Measurements from ENCODE around the gene GUK1. TPM values are rescaled to one million over a fixed set of nuclear protein-coding genes. Genes with fewer than 3 reads are reported as not detected.

Gene GUK1
- total RNA-seq, 2 donors from 2014 or later: 252 to 422 TPM

- no peaks in the 10 kb centered on the region for H3K27me3 ChIP-seq (replicated peaks; ENCODE audit: insufficient read depth)
- no peak for TF ChIP-seq CTCF (IDR thresholded peaks at IDR 0.05)
These were observed 20.2 kb downstream of the GUK1 start for GRCh38 chr1:228160201-228160761.

GRCh38 chr1:228161362-228161761, 21.3 kb downstream of the GUK1 start:
- no peak overlapping the region for H3K27ac ChIP-seq
- H3K36me3 ChIP-seq: no peaks in the 10 kb centered on the region
- ATAC-seq (ENCODE audit: insufficient number of reproducible peaks, low FRiP score, low read depth): no peak
- DNase-seq (ENCODE audit: low spot score): no peak
- peaks cover 0 to 10% of the 10 kb centered on the region in 2 donors for H3K4me1 ChIP-seq (ENCODE audit: control insufficient read depth in 1 of 2, low read depth in 2 of 2)
- no peaks in the 10 kb centered on the region for H3K27me3 ChIP-seq (replicated peaks; ENCODE audit: insufficient read depth)
- H3K4me3 ChIP-seq: no peak overlapping the region
- TF ChIP-seq CTCF (IDR thresholded peaks at IDR 0.05): no peak
- no peaks in the 10 kb centered on the region for H3K9me3 ChIP-seq

More at GRCh38 chr1:228160201-228160761, 20.2 kb downstream of the GUK1 start:
- H3K27ac ChIP-seq: no peak overlapping the region
- ATAC-seq (ENCODE audit: insufficient number of reproducible peaks, low FRiP score, low read depth): no peak
- H3K36me3 ChIP-seq: no peaks in the 10 kb centered on the region
- peaks cover 0 to 8% of the 10 kb centered on the region in 2 donors for H3K4me1 ChIP-seq (ENCODE audit: control insufficient read depth in 1 of 2, low read depth in 2 of 2)
- H3K4me3 ChIP-seq: no peak overlapping the region
- no peak for DNase-seq (ENCODE audit: low spot score)
- H3K9me3 ChIP-seq: no peaks in the 10 kb centered on the region

GRCh38 chr1:228161866-228162265, 21.8 kb downstream of the GUK1 start:
- Histone ChIP-seq H3K27ac (no peak overlapping the region), H3K27me3 (replicated peaks; ENCODE audit: insufficient read depth) (no peaks in the 10 kb centered on the region), H3K4me3 (no peak overlapping the region), H3K36me3 (no peaks in the 10 kb centered on the region), H3K4me1 (ENCODE audit: control insufficient read depth in 1 of 2, low read depth in 2 of 2) (peaks cover 3 to 15% of the 10 kb centered on the region in 2 donors), H3K9me3 (no peaks in the 10 kb centered on the region)
- DNase-seq (ENCODE audit: low spot score) (no peak), ATAC-seq (ENCODE audit: insufficient number of reproducible peaks, low FRiP score, low read depth) (no peak)
- TF ChIP-seq CTCF (IDR thresholded peaks at IDR 0.05): no peak

- Histone ChIP-seq H3K27me3 (replicated peaks; ENCODE audit: insufficient read depth) (no peaks in the 10 kb centered on the region), H3K36me3 (no peaks in the 10 kb centered on the region), H3K4me3 (no peak overlapping the region), H3K27ac (no peak overlapping the region), H3K4me1 (ENCODE audit: control insufficient read depth in 1 of 2, low read depth in 2 of 2) (peaks cover 3 to 17% of the 10 kb centered on the region in 2 donors), H3K9me3 (no peaks in the 10 kb centered on the region)
- ATAC-seq (ENCODE audit: insufficient number of reproducible peaks, low FRiP score, low read depth) (no peak), DNase-seq (ENCODE audit: low spot score) (no peak)
- no peak for TF ChIP-seq CTCF (IDR thresholded peaks at IDR 0.05)
These were observed 22.4 kb downstream of the GUK1 start for GRCh38 chr1:228162286-228163006.

- Histone ChIP-seq H3K9me3 (no peaks in the 10 kb centered on the region), H3K27me3 (replicated peaks; ENCODE audit: insufficient read depth) (no peaks in the 10 kb centered on the region), H3K4me3 (no peak overlapping the region), H3K36me3 (no peaks in the 10 kb centered on the region), H3K27ac (no peak overlapping the region), H3K4me1 (ENCODE audit: control insufficient read depth in 1 of 2, low read depth in 2 of 2) (peaks cover 3 to 17% of the 10 kb centered on the region in 2 donors)
- TF ChIP-seq CTCF (IDR thresholded peaks at IDR 0.05): no peak
- no peak for ATAC-seq (ENCODE audit: insufficient number of reproducible peaks, low FRiP score, low read depth)
- no peak for DNase-seq (ENCODE audit: low spot score)
These were observed 23.1 kb downstream of the GUK1 start for GRCh38 chr1:228163007-228163753.

Measured in thoracic aorta (tissue), 2 donors.